ENCODE measurements around the gene ATXN7L3.

The ATXN7L3 gene

GRCh38 chr17:44218344-44219107 is 18.8 kb upstream of the ATXN7L3 start:
- peak; percentile 89 for DNase-seq (ENCODE audit: low spot score)

GRCh38 chr17:44217738-44218343 is 18.2 kb upstream of the ATXN7L3 start:
- DNase-seq (ENCODE audit: low spot score), result no peak

GRCh38 chr17:44216694-44217093 is 17.0 kb upstream of the ATXN7L3 start:
- DNase-seq (ENCODE audit: low spot score), result no peak

- peak; percentile 65 for DNase-seq (ENCODE audit: low spot score)
Measured at GRCh38 chr17:44216173-44216572, 16.5 kb upstream of the ATXN7L3 start.

GRCh38 chr17:44214896-44215295 is 15.2 kb upstream of the ATXN7L3 start:
- DNase-seq (ENCODE audit: low spot score), result no peak

GRCh38 chr17:44214230-44214494 is 14.5 kb upstream of the ATXN7L3 start:
- DNase-seq (ENCODE audit: low spot score), result no peak

GRCh38 chr17:44213403-44214229 is 13.9 kb upstream of the ATXN7L3 start:
- DNase-seq (ENCODE audit: low spot score), result no peak

GRCh38 chr17:44212507-44213402 is 13.1 kb upstream of the ATXN7L3 start:
- DNase-seq (ENCODE audit: low spot score), result no peak

- DNase-seq (ENCODE audit: low spot score), result no peak
Measured at GRCh38 chr17:44211281-44212265, 11.9 kb upstream of the ATXN7L3 start.

GRCh38 chr17:44210342-44211192 is 10.9 kb upstream of the ATXN7L3 start:
- peak; percentile 92 for DNase-seq (ENCODE audit: low spot score)

GRCh38 chr17:44209786-44210341 is 10.2 kb upstream of the ATXN7L3 start:
- DNase-seq (ENCODE audit: low spot score), result no peak

- DNase-seq (ENCODE audit: low spot score), result no peak
Measured at GRCh38 chr17:44207743-44208142, 8.1 kb upstream of the ATXN7L3 start.

- DNase-seq (ENCODE audit: low spot score), result no peak
Measured at GRCh38 chr17:44207319-44207718, 7.6 kb upstream of the ATXN7L3 start.

GRCh38 chr17:44206825-44207155 is 7.1 kb upstream of the ATXN7L3 start:
- no peak for DNase-seq (ENCODE audit: low spot score)

- DNase-seq (ENCODE audit: low spot score), result no peak
Measured at GRCh38 chr17:44205962-44206824, 6.5 kb upstream of the ATXN7L3 start.

GRCh38 chr17:44204441-44204882 is 4.8 kb upstream of the ATXN7L3 start:
- DNase-seq (ENCODE audit: low spot score), result no peak

- peak; percentile 71 for DNase-seq (ENCODE audit: low spot score)
Measured at GRCh38 chr17:44203731-44204440, 4.2 kb upstream of the ATXN7L3 start.

- no peak for DNase-seq (ENCODE audit: low spot score)
Measured at GRCh38 chr17:44202756-44203155, 3.1 kb upstream of the ATXN7L3 start.

Data from germinal center (tissue), 1 donor.